Osteoblast (primary cell): ENCODE data around the gene IL17B. TPM values are rescaled to one million over a fixed set of nuclear protein-coding genes. Genes with fewer than 3 reads are reported as not detected.

Source experiments
- DNase-seq: peaks from one replicate; pipeline ENCODE4 v3.0.0; 2011; ENCODE audit warnings: low spot score, mixed read lengths; ENCODE audit not compliant: insufficient read length; ENCODE audit errors: missing footprints
- H2AFZ ChIP-seq: 2 replicates; pipeline ENCODE4 v1.6.0; 2011; ENCODE audit warnings: mild to moderate bottlenecking, low read length
- H3K27ac ChIP-seq: 2 replicates; pipeline ENCODE4 v1.5.1; 2011; ENCODE audit warnings: mild to moderate bottlenecking, low read depth, low read length, moderate library complexity
- H3K27me3 ChIP-seq: 2 replicates; pipeline ENCODE4 v1.6.0; 2012; ENCODE audit warnings: mild to moderate bottlenecking, control low read depth, inconsistent platforms, low read length, moderate library complexity; ENCODE audit not compliant: insufficient read depth
- H3K36me3 ChIP-seq: 2 replicates; pipeline ENCODE4 v1.5.1; 2011; ENCODE audit warnings: mild to moderate bottlenecking, low read length, control low read depth, moderate library complexity; ENCODE audit not compliant: insufficient read depth
- H3K4me1 ChIP-seq: 2 replicates; pipeline ENCODE4 v1.5.1; 2011; ENCODE audit warnings: mild to moderate bottlenecking, low read length, control low read depth, moderate library complexity; ENCODE audit not compliant: insufficient read depth
- H3K4me2 ChIP-seq: 2 replicates; pipeline ENCODE4 v1.6.0; 2011; ENCODE audit warnings: mild to moderate bottlenecking, low read length; ENCODE audit not compliant: insufficient read depth
- H3K4me3 ChIP-seq: fragments of 200-600 bp; sonication (generic); 3 replicates; pipeline ENCODE4 v1.5.1; 2012; ENCODE audit warnings: mild to moderate bottlenecking, low read length, inconsistent platforms; ENCODE audit not compliant: insufficient read depth
- H3K79me2 ChIP-seq: 2 replicates; pipeline ENCODE4 v1.6.0; 2012; ENCODE audit warnings: mild to moderate bottlenecking, low read length, control low read depth, inconsistent platforms; ENCODE audit not compliant: insufficient read depth
- H3K9me3 ChIP-seq: 2 replicates; pipeline ENCODE4 v1.5.1; 2011; ENCODE audit warnings: low read depth, low read length, control low read depth
- H4K20me1 ChIP-seq: 2 replicates; pipeline ENCODE4 v1.6.0; 2012; ENCODE audit warnings: mild to moderate bottlenecking, low read length, control low read depth; ENCODE audit not compliant: insufficient read depth
- CTCF ChIP-seq: IDR thresholded peaks from 2 replicates; pipeline ENCODE4 v1.5.1; 2011; ENCODE audit warnings: mild to moderate bottlenecking, low read depth, low read length, moderate library complexity; ENCODE audit errors: extremely low read depth
- total RNA-seq: library from RNA; depleted of rRNA; stranded (reverse); fragments of >200 nt; gene quantifications from 2 replicates; pipeline ENCODE4 v1.2.3, GENCODE V29; 2012

The IL17B gene
- total RNA-seq, 1 donor, result not detected

- DNase-seq, result peak; percentile 71
- H4K20me1 ChIP-seq, result peaks cover 71% of the 10 kb centered on the region
- H3K4me3 ChIP-seq, result peak overlapping the region; percentile 75
- TF ChIP-seq CTCF, result no peak
- peak overlapping the region; percentile 99 for H3K27ac ChIP-seq
- H2AFZ ChIP-seq, result no peak overlapping the region
- no peaks in the 10 kb centered on the region for H3K27me3 ChIP-seq
- peaks cover 81% of the 10 kb centered on the region for H3K79me2 ChIP-seq
- peaks cover 81% of the 10 kb centered on the region for H3K4me1 ChIP-seq
- H3K9me3 ChIP-seq, result no peaks in the 10 kb centered on the region
- peak overlapping the region; percentile 87 for H3K4me2 ChIP-seq
- peaks cover 56% of the 10 kb centered on the region for H3K36me3 ChIP-seq
Observed at GRCh38 chr5:149409268-149409948, 30.3 kb upstream of the IL17B start.

GRCh38 chr5:149408252-149409099 lies 29.4 kb upstream of the IL17B start:
- peak overlapping the region; percentile 87 for H3K4me2 ChIP-seq
- H3K4me1 ChIP-seq, result peaks cover 81% of the 10 kb centered on the region
- H3K4me3 ChIP-seq, result peak overlapping the region; percentile 75
- peaks cover 73% of the 10 kb centered on the region for H3K79me2 ChIP-seq
- peak; percentile 54 for DNase-seq
- H3K9me3 ChIP-seq, result no peaks in the 10 kb centered on the region
- peaks cover 62% of the 10 kb centered on the region for H4K20me1 ChIP-seq
- H2AFZ ChIP-seq, result no peak overlapping the region
- peak overlapping the region; percentile 99 for H3K27ac ChIP-seq
- peaks cover 48% of the 10 kb centered on the region for H3K36me3 ChIP-seq
- TF ChIP-seq CTCF, result no peak
- no peaks in the 10 kb centered on the region for H3K27me3 ChIP-seq

GRCh38 chr5:149407323-149408251 lies 28.5 kb upstream of the IL17B start:
- Histone ChIP-seq H3K27me3 (no peaks in the 10 kb centered on the region), H3K4me3 (peak overlapping the region; percentile 75), H3K79me2 (peaks cover 64% of the 10 kb centered on the region), H3K4me2 (peak overlapping the region; percentile 87), H3K9me3 (no peaks in the 10 kb centered on the region), H3K4me1 (peaks cover 79% of the 10 kb centered on the region), H3K27ac (peak overlapping the region; percentile 99), H3K36me3 (peaks cover 40% of the 10 kb centered on the region), H4K20me1 (peaks cover 53% of the 10 kb centered on the region), H2AFZ (no peak overlapping the region)
- DNase-seq, result peak; percentile 88
- no peak for TF ChIP-seq CTCF
